ENCODE measurements around the gene MB.
A peak's percentile ranks its signal among the peaks of the same experiment; 100 is the strongest.
"Not testable (repeated sequence)": the region's sequence is repeated elsewhere in the genome, so short reads cannot be mapped to it uniquely, and the experiment has no call there.

Gene MB

DNA sequence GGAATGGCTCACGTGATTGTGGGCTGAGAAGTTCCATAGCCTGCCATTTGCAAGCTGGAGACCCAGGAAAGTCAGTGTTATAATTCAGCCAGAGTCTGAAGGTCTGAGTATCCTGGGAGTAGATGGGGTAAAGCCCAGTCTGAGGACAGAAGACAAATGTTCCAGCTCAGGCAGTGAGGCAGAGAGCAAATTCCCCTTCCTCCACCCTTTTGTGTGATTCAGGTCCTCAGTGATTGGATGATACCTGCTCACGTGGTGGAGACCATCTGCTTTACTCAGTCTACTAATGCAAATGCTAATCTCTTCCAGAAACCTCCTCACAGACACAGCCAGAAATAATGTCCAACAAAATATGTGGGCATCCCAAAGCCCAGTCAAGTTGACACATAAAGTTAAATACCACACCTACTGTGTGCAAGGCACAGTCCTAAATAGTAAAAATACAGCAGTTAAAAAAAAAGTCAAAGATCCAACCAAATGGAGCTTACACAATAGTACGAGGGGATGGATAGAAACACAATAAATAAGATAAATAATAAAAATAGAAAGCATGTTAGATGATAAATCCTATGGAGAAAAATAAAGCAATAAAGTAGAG, 17.9 kb upstream of the MB start:
- DNase-seq, result no peak

DNA sequence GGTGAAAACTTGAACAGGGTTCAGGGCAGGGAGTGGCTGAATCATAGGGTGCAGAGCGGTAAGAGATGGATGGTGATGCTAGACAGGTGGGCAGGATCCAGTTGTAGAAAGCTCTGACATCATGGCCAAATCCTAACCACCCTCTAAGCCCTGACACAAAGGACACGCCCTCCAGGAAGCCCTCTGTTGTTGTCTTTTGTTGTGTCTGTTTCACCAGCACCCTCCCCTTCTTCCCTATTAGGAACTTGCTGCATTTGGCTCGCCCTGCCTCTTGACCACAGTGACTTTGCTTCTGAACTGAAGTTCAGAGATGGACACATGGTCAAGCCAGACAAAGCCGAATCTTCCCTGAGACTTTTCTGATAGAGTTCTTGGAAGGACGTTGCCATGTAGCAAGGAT, 16.9 kb upstream of the MB start:
- DNase-seq, result no peak

DNA sequence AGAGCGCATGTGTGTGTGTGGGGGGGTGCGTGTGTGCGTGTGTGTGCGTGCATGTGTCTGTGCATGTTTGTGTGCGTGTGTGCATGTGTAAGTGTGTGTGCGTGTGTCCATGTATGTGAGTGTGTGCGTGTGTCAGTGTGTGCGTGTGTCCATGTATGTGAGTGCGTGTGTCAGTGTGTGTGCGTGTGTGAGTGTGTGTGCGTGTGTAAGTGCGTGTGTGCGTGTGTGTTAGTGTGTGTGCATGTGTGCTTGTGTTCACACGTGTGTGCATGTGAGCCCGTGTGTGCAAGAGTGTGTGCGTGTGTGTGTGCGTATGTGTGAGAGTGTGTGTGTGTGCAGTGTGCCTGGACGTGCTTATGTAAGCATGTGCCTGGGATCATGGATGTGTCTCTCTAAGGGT, 16.4 kb upstream of the MB start:
- no peak for DNase-seq

DNA sequence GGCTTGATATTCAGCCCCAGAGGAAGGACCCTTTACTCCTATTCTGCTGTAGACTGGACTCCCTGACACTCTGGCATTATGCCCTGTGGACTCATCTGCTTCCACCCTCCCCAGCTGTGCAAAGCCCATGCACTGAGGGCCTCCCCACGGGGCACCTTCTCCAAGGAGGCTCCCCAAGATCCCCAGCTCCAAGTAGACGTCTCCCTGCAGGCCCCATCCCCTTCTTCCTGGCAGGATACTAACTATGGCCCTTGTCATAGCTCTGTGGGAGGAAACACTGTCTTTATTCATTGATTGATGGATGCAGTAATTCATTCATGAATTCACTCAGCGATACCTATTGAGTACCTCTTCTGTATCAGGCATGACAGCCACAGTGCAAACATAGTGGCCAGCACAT, 15.8 kb upstream of the MB start:
- DNase-seq, result no peak

DNA sequence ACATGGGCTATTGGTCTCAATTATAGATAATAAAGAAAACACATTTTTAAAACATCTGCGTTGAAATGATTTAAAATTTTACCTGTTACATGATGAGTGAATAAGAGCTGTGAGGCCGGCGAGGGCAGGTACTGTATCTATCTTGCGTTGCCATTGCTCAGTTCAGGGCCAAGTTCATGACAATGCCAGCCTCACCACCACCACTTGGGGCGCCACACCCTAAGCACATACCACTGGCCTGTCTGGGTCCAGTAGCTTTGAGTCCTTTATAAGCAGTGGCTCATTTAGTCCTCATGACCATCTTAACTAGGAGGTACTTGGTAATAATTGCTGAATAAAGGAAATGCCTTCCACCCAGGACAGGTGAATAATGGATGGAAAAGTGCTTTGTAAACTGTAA, 14.5 kb upstream of the MB start:
- DNase-seq, result peak; percentile 74

DNA sequence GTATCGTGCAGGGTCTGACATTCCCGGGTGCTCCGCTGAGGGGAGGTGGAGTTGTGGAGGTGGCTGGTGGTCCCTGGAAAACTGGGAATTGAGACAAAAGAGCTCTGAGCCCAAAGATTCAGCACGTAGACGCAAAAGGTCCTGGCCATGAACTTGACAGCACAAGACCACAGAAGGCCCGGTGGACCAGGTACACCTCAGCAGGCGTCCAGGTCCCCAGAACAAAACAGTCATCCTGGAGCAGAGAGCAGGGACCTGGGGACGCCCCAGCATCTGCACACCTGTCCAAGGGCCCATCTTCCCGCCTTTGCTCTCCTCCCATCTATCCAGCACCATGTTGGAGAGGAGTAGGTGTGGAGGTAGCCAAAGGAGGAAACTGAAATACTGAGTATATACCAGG, 13.8 kb upstream of the MB start:
- no peak for DNase-seq

DNA sequence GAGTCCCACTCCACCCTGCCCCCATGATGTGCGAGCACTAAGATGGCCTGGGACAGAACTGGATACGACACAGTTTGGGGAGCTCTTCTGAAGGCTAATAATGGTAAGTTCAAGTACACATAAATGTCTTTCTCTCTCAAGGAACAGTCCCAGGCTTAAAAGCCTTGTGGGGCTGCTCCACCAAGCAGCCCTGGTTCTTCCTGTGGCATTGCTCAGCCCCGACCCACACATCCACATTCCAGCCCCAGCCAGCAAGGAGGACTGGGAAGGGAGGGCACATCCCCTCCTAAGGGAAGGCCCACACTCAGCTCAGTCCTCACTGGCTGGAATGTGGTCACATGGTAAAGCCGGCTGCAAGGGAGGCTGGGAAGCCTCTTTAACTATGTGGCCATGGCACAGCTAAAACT, 13.3 kb upstream of the MB start:
- DNase-seq, result no peak

DNA sequence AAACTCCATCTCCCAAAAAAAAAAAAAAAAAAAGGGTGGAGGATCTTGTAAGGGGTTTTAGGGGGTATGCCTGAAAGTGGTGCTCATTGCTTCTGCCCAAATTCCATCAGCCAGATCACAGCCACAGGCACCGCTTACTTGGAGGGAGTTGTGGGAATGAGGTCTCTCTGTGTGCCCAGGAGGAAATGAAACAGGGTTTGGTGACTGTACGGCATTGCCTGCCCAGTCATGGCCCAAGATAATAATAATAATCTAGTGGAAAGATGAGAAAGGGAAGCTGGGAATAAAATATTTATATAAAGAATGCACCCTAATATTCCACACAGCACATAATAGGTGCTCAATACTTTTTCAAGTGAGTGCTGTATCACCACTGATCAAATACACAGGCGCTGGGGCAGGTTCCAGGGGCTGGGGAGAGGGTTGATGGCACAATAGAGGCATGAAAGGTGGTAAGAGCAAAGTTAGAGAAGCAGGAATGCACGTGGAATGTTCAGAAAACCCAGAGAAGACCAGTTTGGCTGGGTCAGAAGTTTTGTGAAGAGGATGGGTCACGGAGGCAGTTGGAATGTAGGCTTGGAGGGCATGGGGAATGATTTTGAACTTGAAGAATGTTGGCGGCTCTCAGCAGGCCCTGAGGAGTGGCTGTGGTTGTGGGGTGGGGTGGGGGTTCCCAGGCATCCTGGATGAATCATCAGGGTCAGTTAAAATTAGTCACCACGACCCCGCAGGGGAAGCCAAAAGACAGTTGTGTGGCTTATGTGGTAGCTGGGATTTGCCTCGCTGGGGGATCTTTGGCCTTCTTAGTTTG, 12.5 kb upstream of the MB start:
- DNase-seq, result no peak

DNA sequence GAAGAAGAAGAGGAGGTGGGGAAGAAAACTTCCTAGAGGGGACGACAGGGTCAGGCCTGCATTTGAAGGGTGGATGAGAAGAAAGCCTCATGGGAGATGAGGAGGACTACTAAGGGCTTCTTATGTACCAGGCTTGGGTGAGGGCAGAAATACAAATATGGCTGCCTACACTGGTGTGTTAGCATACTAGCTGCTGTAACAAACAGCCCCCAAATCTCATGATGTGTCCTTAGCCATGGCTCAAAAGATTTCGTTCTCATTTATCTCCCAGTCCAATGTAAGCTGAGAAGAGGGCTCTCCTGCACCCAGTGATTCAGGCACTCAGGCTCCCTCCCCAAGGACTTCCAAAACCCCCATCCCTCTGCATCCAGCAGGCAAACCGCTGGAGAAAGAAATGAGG, 11.6 kb upstream of the MB start:
- no peak for DNase-seq

DNA sequence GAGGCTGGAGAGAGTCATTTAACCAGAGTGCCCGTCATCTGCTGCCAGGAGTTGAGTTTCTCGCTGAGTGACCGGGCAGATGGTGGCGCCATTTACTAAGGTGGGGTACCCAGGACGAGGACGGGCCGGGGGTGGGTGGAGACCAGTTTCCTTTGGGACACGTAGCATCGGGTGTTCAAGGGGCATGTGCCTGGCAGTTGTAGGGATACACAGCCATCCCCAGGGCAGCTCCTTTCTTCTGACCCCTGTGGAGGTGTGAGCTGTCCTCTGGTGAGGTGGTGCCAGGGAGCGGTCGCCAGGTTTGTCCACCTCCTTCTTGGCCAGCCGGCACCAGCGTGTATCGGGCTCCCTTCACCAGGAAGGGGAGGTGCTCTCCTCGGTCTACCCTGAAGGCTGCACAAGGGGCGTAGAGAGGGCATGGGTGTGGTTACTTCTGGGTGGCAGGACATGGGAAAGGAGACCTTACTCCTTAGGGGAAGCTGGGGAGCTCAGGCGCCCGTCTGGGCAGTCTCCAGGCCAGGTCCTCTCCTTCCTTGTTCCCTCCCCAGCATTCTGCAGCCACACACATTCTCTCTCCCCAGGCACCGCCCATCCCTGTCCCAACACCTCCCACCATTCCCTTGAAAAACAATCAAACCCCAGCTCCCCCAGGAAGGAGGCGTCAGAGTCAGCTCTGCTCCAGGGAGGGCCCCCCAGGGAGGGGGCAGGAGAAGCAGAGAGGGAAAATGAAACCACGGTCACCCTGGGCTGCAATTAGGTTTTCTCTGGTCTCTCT, 10.3 kb upstream of the MB start:
- peak; percentile 74 for DNase-seq

DNA sequence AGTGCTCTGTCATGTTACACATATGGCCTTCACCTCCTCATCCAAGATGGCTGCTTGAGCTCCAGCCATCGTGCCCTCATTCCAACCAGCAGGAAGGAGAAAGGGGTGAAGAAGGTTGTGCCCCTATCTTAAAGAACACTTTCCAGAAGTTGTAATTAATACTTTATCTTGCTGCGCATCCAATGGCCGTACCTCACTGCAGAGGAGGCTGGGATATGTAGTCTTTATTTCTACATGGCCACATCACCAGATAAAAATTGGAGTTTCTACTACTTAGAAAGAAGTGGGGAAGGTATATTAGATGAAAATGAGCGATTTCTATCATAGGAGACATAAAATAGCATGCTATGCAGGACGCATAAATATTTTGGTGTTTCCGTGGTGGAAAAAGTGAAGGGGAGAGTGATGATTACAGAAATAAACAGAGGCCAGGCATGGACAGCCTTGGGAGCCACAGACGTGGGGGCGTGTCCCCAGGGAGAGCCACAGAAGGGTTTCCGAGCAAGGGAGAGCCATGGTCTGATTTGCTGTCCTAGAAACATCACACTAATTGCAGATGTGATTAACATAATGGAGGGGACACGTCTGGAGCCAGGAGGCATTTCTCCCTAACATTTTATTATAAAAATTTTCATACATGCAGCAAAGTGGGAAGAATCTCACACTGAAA, 8.8 kb upstream of the MB start:
- DNase-seq, result no peak

DNA sequence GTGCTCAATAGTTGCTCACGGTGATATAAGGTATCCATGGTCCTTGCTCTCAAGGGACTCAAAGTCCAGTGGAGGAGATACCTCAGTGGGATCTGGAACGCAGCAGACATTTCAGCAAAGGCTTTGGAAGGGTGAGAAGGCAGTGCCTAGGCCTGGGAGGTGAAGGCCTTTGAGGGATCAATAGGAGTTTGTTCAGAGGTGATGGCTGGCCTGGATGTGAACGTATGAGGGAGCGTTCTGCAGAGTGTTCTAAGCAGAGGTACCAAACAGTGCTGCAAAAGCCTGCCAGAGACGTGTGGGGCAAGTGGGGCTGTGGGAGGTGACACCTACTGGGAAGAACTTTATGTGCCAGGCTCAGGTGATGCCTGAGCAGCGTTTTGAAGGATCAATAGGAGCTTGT, 7.4 kb upstream of the MB start:
- DNase-seq, result no peak

DNA sequence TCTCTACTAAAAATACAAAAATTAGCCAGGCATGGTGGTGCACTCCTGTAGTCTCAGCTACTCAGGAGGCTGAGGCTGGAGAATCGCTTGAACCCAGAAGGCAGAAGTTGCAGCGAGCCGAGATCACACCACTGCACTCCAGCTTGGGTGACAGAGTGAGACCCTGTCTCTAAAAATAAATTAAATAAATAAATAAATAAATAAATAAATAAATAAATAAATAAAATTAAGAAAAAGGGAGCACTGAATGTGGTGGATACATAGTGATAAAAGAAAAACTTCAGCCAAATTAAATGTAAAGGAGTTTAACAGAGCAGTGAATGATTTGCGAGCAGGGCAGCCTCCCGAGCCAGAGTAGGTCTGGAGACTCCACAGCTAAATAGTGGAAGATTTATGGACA, 6.8 kb upstream of the MB start:
- not testable (repeated sequence) for DNase-seq

DNA sequence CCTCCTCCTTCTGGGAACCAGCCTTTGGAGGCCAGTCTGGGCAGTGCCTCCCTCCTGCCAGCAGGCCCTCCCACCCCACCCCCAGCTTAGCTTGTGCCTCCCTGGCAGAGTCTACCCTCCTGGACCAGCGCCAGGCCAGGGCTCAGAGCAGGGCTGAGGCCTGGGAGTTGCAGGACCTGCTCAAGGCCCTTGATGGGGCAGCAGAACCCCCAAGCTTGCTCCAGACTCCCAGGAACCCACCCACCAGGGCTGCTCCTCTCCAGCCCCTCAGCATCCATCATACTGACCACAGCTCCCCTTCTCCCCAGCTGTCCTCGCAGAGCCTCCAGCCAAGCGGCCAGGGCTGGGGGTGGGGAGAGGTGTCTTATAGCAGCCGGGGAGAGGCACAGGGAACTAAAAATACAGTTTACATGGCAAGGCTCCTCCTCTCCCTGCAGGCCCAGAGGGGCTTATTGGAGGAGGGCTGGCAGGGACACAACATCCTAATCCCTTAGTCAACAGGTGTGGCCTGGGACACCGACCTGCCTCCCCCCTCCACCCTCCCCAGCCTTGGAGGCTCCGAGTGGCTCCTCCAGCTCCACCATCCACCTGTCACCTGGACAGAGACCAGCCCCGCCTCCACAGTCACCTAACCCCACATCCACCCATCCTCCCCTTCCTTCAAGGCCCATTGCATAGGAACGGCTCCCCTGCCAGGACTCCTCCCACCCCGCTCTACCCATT, 5.2 kb upstream of the MB start:
- DNase-seq, result peak; percentile 89

DNA sequence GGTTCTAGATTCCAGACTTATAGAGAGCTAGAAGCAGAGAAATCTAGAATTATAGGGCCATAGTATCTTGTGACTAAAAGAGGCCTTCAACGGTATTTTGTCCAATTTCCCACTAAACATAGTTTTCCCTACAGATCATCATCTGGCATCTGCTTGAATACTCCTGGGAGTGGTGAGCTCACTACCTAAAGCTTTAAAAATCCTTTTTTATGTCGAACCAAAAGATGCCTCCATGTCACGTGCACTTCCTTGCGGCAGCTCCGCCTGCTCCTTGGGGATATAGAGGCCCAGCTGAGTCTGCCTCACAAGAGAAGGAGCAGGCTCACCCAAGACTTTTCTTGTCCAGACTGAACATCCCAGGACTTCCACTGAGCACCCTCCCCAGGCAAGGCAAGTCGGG, 4.3 kb upstream of the MB start:
- no peak for DNase-seq

DNA sequence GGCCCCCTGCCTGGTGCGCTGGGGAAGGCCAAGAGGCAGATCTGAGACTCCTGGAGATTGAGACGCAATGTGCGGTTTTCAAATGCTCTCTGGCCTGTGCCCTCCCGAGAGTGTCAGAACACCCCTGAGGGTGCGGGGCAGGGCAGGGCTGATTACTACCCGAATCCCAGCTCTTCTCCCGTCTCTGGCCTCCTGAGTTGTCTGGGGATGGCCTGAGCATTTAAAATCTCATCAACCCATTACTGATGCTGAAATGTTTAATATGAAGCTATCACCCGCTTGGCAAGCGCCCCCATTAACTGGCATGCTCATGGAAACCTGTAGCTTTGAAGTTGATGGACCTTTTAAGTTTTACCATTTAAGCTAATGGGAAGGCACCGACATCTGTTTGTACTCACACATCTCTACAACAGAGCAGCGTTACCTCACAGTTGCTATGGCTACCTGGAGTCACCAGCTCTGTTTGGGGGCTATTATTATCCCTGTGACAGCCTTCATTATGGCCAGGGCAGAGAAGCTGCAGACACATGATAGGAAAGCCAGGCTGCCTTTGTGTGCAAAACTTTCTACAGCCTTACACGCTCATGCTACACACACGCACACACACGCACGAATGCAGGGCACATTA, 3.6 kb upstream of the MB start:
- no peak for DNase-seq

DNA sequence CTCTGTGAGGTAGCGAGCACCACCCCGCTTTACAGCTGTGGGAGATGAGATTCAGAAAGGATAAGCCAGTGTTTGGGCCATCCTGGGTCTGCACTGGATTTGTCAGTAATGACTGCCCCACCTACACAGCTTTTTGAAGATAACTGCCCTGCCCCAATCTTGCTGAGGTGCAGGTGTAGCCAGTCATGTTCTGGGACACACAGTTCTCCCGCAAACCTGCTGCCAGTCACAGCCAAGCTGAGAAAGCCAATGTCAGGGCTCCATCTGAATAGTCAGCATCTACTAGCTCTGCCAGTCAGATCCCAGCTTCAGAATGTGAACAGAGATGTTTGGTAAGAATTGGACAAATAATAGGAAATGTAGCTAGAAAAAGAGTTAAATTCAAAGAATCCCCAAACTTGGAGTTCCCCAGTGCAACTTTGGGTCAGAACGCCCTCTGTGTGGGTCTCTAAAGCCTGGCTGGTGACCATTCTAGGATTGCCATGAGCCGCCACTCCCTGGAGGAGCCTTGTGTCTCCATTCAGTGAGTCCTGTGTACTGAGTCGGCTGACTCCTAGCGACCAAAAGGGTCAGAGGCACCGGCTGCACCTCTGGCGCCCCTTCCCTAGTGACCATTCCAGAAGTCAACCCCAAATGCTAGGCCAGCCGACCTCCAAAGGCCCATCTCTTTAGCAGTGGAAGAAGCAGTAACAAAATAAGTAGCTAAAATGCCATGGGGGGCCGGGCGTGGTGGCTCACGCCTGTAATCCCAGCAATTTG, 2.4 kb upstream of the MB start:
- DNase-seq, result no peak

DNA sequence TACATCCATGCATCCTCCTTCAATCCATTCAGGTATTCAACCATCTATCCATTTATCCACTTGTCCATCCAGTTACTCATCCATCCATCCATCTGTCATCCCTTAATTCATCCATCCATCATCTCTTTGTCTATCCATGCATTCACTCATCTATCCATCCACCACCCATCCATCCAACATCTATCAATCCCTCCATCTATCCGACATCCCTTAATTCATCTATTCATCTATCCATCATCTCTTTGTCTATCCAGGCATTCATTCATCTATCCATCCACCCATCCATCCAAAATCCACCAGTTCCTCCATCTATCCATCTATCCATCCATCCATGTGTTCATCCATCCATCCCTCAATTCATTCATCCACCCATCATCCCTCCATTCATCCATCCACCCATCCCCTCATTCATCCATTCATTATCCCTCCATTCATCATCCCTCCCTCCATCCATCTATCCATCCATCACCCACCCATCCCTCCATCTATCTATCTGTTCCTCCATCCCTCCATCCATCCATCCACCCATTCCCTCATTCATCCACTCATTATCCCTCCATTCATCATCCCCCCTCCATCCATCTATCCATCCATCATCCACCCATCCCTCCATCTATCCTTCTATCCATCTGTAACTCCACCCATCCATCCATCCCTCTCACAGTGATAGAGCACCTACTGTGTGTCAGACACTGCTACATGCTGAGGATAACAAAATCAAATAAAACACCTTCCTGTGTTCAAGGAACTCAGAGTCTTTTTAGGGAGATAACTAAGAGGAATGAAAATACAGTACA, 1.5 kb upstream of the MB start:
- no peak for DNase-seq

DNA sequence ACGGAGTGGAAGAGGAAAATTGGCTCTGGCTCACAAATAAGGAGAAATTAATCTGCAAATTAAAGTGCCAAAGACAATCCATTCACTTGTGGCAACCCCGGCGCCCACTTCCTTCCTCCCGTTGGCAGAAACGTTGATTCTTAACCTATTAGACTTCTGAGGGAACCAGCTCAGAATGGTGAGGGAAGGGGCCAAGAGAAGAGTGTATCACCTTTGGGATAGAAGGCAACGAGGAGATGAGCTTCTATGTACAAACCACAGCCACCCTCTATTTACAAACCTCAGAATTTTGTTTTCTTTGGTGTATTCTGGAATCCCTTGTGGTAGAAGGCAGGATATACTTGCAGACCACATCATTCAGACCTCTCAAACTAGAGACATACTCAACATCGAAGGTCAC, 1.1 kb downstream of the MB start:
- DNase-seq, result no peak

DNA sequence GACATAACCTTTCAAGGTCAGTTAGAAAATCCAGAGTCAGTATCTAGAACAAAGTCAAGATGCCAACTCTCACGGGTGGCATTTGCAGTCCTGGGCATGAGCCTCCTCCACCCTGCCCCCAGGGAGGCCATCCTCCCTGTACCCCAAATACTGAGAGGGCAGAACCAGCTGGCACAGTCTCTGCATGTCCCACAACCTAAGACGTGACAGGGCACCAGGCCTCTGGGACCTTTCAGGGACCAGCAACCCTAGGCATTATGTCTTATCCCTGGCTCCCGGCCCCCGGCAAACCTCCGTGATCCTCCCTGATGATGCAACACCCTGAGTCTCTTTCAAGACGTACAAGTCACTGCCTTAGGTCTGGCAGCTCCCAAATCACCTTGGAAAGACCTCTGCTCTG, 2.0 kb downstream of the MB start:
- no peak for DNase-seq

DNA sequence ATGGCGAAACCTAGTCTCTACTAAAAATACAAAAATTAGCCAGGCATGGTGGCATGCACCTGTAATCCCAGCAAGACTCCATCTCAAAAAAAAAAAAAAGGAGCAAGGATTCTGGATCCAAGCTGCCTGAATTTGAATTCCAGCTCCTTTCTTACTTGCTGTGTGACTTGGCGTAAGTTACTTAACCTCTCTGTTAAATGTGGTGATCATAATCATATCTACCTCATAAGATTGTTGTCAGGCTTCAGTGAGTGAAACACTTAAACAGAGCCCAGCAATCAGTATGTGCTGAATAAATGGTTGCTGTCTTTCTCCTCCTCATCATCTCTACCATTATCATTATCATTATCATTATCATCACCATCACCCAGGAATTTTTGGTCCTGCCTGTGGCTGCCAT, 2.7 kb downstream of the MB start:
- no peak for DNase-seq
